Smooth muscle cell (in vitro differentiated cells): ENCODE data around the gene P2RX6. TPM values are rescaled to one million over a fixed set of nuclear protein-coding genes. Genes with fewer than 3 reads are reported as not detected.

ENCODE experiments used
- DNase-seq: peaks from one replicate; lab custom pipeline; 2025; ENCODE audit not compliant: unreplicated experiment; lab: John Stamatoyannopoulos, UW
- H2AFZ ChIP-seq: fragments of 200-600 bp; sonication (generic); 2 replicates; pipeline ENCODE4 v1.6.0; 2016; ENCODE audit warnings: antibody characterized with exemption, low read depth, mild to moderate bottlenecking
- H3F3A ChIP-seq: fragments of 200-600 bp; sonication (generic); 2 replicates; pipeline ENCODE4 v1.6.0; 2017; ENCODE audit warnings: antibody characterized with exemption, low read depth
- H3K27ac ChIP-seq: fragments of 200-600 bp; sonication (generic); 2 replicates; pipeline ENCODE4 v1.5.1; 2016; ENCODE audit warnings: low read depth, mild to moderate bottlenecking
- H3K27me3 ChIP-seq: fragments of 200-600 bp; sonication (generic); 2 replicates; pipeline ENCODE4 v1.6.1; 2016; ENCODE audit warnings: low read depth, mild to moderate bottlenecking
- H3K36me3 ChIP-seq: fragments of 200-600 bp; sonication (generic); 2 replicates; pipeline ENCODE4 v1.5.1; 2016; ENCODE audit warnings: low read depth
- H3K4me1 ChIP-seq: fragments of 200-600 bp; sonication (generic); 2 replicates; pipeline ENCODE4 v1.5.1; 2016; ENCODE audit warnings: low read depth
- H3K4me2 ChIP-seq: fragments of 200-600 bp; sonication (generic); 2 replicates; pipeline ENCODE4 v1.6.0; 2016; ENCODE audit warnings: mild to moderate bottlenecking
- H3K4me3 ChIP-seq: fragments of 200-600 bp; sonication (generic); 2 replicates; pipeline ENCODE4 v1.5.1; 2016; ENCODE audit warnings: mild to moderate bottlenecking
- H3K79me2 ChIP-seq: fragments of 200-600 bp; sonication (generic); 2 replicates; pipeline ENCODE4 v1.6.0; 2016; ENCODE audit warnings: low read depth, mild to moderate bottlenecking
- H3K9ac ChIP-seq: fragments of 200-600 bp; sonication (generic); 2 replicates; pipeline ENCODE4 v1.6.0; 2016; ENCODE audit warnings: low read depth
- H3K9me3 ChIP-seq: fragments of 200-600 bp; sonication (generic); replicated peaks from 2 replicates; pipeline ENCODE4 v1.5.1; 2016; ENCODE audit warnings: low read depth
- H4K20me1 ChIP-seq: fragments of 200-600 bp; sonication (generic); 2 replicates; pipeline ENCODE4 v1.6.0; 2016; ENCODE audit warnings: low read depth
- WGBS: methylation state at CpG from one replicate; pipeline ENCODE4 v1.1.7; 2016; ENCODE audit warnings: low lambda C conversion rate; 5-methylcytosine and 5-hydroxymethylcytosine counted together
- microRNA counts: library from miRNA; unstranded; fragments of <30 nt; microRNA quantifications from one replicate; lab custom pipeline; 2016
- microRNA-seq: library from miRNA; unstranded; fragments of <30 nt; microRNA quantifications from one replicate; pipeline ENCODE4, GENCODE V29; 2016; ENCODE audit warnings: borderline number of aligned reads
- polyA plus RNA-seq: library from polyadenylated mRNA; unstranded; fragments of >200 nt; fragmentation: Nextera tagmentation; extraction: Ambion mirVana; gene quantifications from 2 replicates; pipeline ENCODE4 v1.2.1, GENCODE V29; 2016
- small RNA-seq: library from RNA; depleted of rRNA; stranded (forward); fragments of <200 nt; gene quantifications from one replicate; pipeline ENCODE3, GENCODE V24; 2014
- total RNA-seq: library from RNA; depleted of rRNA; stranded (reverse); fragments of >200 nt; gene quantifications from 2 replicates; pipeline ENCODE4 v1.2.3, GENCODE V29; 2014
- TF ChIP-seq, protein P1 (sequence below): fragments of 200-600 bp; sonication (generic); IDR thresholded peaks from 2 replicates; pipeline ENCODE4 v1.5.1; 2017; ENCODE audit warnings: borderline replicate concordance, mild to moderate bottlenecking, antibody characterized with exemption; ENCODE audit not compliant: insufficient read depth, poor library complexity, severe bottlenecking

P2RX6 gene
- total and polyA plus RNA-seq, 2 experiments from 2014 or later: 0.13 to 1.2 TPM

- no peak overlapping the region for H2AFZ ChIP-seq
Observed at GRCh38 chr22:21076912-21077625, 62.1 kb downstream of the P2RX6 start.

More at GRCh38 chr22:21076912-21077625, 62.1 kb downstream of the P2RX6 start:
- TF ChIP-seq, protein P1, sequence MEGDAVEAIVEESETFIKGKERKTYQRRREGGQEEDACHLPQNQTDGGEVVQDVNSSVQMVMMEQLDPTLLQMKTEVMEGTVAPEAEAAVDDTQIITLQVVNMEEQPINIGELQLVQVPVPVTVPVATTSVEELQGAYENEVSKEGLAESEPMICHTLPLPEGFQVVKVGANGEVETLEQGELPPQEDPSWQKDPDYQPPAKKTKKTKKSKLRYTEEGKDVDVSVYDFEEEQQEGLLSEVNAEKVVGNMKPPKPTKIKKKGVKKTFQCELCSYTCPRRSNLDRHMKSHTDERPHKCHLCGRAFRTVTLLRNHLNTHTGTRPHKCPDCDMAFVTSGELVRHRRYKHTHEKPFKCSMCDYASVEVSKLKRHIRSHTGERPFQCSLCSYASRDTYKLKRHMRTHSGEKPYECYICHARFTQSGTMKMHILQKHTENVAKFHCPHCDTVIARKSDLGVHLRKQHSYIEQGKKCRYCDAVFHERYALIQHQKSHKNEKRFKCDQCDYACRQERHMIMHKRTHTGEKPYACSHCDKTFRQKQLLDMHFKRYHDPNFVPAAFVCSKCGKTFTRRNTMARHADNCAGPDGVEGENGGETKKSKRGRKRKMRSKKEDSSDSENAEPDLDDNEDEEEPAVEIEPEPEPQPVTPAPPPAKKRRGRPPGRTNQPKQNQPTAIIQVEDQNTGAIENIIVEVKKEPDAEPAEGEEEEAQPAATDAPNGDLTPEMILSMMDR: no peak
- WGBS: 94% methylated on average over 19 of the region's 21 CpGs
- H3K27ac ChIP-seq: no peak overlapping the region
- no peaks in the 10 kb centered on the region for H3K36me3 ChIP-seq
- H3K4me2 ChIP-seq: no peak overlapping the region
- no peaks in the 10 kb centered on the region for H4K20me1 ChIP-seq
- H3K9me3 ChIP-seq: no peaks in the 10 kb centered on the region
- no peak overlapping the region for H3K9ac ChIP-seq
- no peaks in the 10 kb centered on the region for H3K79me2 ChIP-seq
- no peaks in the 10 kb centered on the region for H3K27me3 ChIP-seq
- no peak overlapping the region for H3K4me3 ChIP-seq
- no peak for DNase-seq
- no peaks in the 10 kb centered on the region for H3K4me1 ChIP-seq
- H3F3A ChIP-seq: no peaks in the 10 kb centered on the region

MicroRNAs within 50 kb of the gene (microRNA counts, 767-probe panel; counts per million panel counts)
- 183 counts per million for microRNA hsa-miR-649 (lab: Ali Mortazavi, UCI)

Small RNA genes within 50 kb of the gene (microRNA-seq; reads per million reads assigned to microRNA genes)
- gene MIR649: not detected

Small RNA genes within 50 kb of the gene (small RNA-seq; reads per million reads assigned to genes)
- 0.08 reads per million for gene MIR649

Other genes starting within 250 kb of the P2RX6 start
- not detected in 2 replicates for gene SERPIND1, start 241.1 kb upstream of the P2RX6 start, total RNA-seq
- 0.10 TPM in 1 of 2 replicates, not detected in the other for gene SERPIND1, start 241.1 kb upstream of the P2RX6 start, polyA plus RNA-seq
- gene PI4KA, start 156.4 kb upstream of the P2RX6 start, total RNA-seq: 19.2 and 33.2 TPM in 2 replicates
- 23.5 and 47.8 TPM in 2 replicates for gene PI4KA, start 156.4 kb upstream of the P2RX6 start, polyA plus RNA-seq
- gene SNAP29, start 156.2 kb upstream of the P2RX6 start, total RNA-seq: 8.1 and 9.4 TPM in 2 replicates
- 28.8 and 32.1 TPM in 2 replicates for gene SNAP29, start 156.2 kb upstream of the P2RX6 start, polyA plus RNA-seq
- gene CRKL, start 97.8 kb upstream of the P2RX6 start, total RNA-seq: 40.9 TPM in 2 replicates
- 25.1 and 26.6 TPM in 2 replicates for gene CRKL, start 97.8 kb upstream of the P2RX6 start, polyA plus RNA-seq
- 0.85 and 0.94 TPM in 2 replicates for gene AIFM3, start 47.9 kb upstream of the P2RX6 start, total RNA-seq
- gene AIFM3, start 47.9 kb upstream of the P2RX6 start, polyA plus RNA-seq: 0.13 TPM in 1 of 2 replicates, not detected in the other
- 28.1 and 34.2 TPM in 2 replicates for gene LZTR1, start 32.9 kb upstream of the P2RX6 start, total RNA-seq
- gene LZTR1, start 32.9 kb upstream of the P2RX6 start, polyA plus RNA-seq: 43.9 and 49.7 TPM in 2 replicates
- 16.6 and 28.0 TPM in 2 replicates for gene THAP7, start 13.0 kb upstream of the P2RX6 start, total RNA-seq
- 26.8 and 38.6 TPM in 2 replicates for gene THAP7, start 13.0 kb upstream of the P2RX6 start, polyA plus RNA-seq
- gene SLC7A4, start 17.4 kb downstream of the P2RX6 start, total RNA-seq: 0.09 and 1.5 TPM in 2 replicates
- 0.30 and 1.7 TPM in 2 replicates for gene SLC7A4, start 17.4 kb downstream of the P2RX6 start, polyA plus RNA-seq
- gene LRRC74B, start 30.8 kb downstream of the P2RX6 start, total RNA-seq: not detected in 2 replicates
- 0.48 TPM in 1 of 2 replicates, not detected in the other for gene LRRC74B, start 30.8 kb downstream of the P2RX6 start, polyA plus RNA-seq